WTC11 (cell line): Measurements from ENCODE around the gene MEX3C. TPM values are rescaled to one million over a fixed set of nuclear protein-coding genes. Genes with fewer than 3 reads are reported as not detected.

ENCODE experiments used
- ATAC-seq: fragments of 200-7000 bp; cut with Tn5 transposase; 2 replicates; pipeline ENCODE4 v1.10.0; 2021; ENCODE audit warnings: mild to moderate bottlenecking, moderate library complexity
- CTCF ChIA-PET: fragments of 300-600 bp; sonication (Branson Sonifier 250); formaldehyde crosslinking; loops from one replicate; lab custom pipeline; 2021; ENCODE audit warnings: antibody characterized with exemption; lab: Charles Lee
- POLR2A ChIA-PET: fragments of 350-600 bp; sonication (Branson Sonifier 250); formaldehyde crosslinking; loops from one replicate; lab custom pipeline; 2021; ENCODE audit warnings: antibody characterized with exemption; lab: Charles Lee
- DNase-seq: peaks from one replicate; pipeline ENCODE4 v3.0.0; 2021; ENCODE audit warnings: low spot score
- H3K27ac Mint-ChIP-seq: 2 replicates; pipeline ENCODE4 v1.8.0; 2021; ENCODE audit warnings: mixed read lengths
- H3K27me3 Mint-ChIP-seq: 2 replicates; pipeline ENCODE4 v1.8.0; 2021; ENCODE audit warnings: low read depth, mild to moderate bottlenecking, moderate library complexity, mixed read lengths
- H3K36me3 Mint-ChIP-seq: 2 replicates; pipeline ENCODE4 v1.8.0; 2021; ENCODE audit warnings: mixed read lengths
- H3K4me1 Mint-ChIP-seq: 2 replicates; pipeline ENCODE4 v1.8.0; 2022; ENCODE audit warnings: mixed read lengths
- H3K4me3 Mint-ChIP-seq: 2 replicates; pipeline ENCODE4 v1.8.0; 2021; ENCODE audit warnings: mild to moderate bottlenecking, moderate library complexity, mixed read lengths
- H3K9me3 Mint-ChIP-seq: 2 replicates; pipeline ENCODE4 v1.8.0; 2021; ENCODE audit warnings: mixed read lengths
- ETV6 ChIP-seq: sonication (generic); formaldehyde crosslinking; IDR thresholded peaks from 2 replicates; pipeline ENCODE4 v1.8.1; 2022; ENCODE audit warnings: mild to moderate bottlenecking, missing genetic modification reagents
- GRHL2 ChIP-seq: fragments of 250-450 bp; sonication (Bioruptor Pico); IDR thresholded peaks from 2 replicates; pipeline ENCODE4 v1.8.0; 2022; ENCODE audit warnings: mild to moderate bottlenecking, moderate library complexity; ENCODE audit not compliant: insufficient replicate concordance, severe bottlenecking
- JAZF1 ChIP-seq: fragments of 250-450 bp; sonication (Bioruptor Pico); IDR thresholded peaks from 2 replicates; pipeline ENCODE4 v1.9.0; 2021; ENCODE audit warnings: moderate library complexity, mild to moderate bottlenecking, inconsistent platforms
- KAT7 ChIP-seq: sonication (generic); formaldehyde crosslinking; IDR thresholded peaks from 2 replicates; pipeline ENCODE4 v1.8.1; 2023; ENCODE audit warnings: missing genetic modification reagents, mild to moderate bottlenecking, borderline replicate concordance
- MXD4 ChIP-seq: fragments of 250-450 bp; sonication (Bioruptor Pico); IDR thresholded peaks from 2 replicates; pipeline ENCODE4 v1.8.0; 2021; ENCODE audit warnings: mild to moderate bottlenecking, moderate library complexity, borderline replicate concordance
- MYBL2 ChIP-seq: sonication (generic); formaldehyde crosslinking; IDR thresholded peaks from 2 replicates; pipeline ENCODE4 v1.8.1; 2023; ENCODE audit warnings: mild to moderate bottlenecking, moderate library complexity, missing genetic modification reagents
- NFYB ChIP-seq: sonication (generic); formaldehyde crosslinking; conservative IDR thresholded peaks from 2 replicates; pipeline ENCODE4 v1.8.0; 2022; ENCODE audit warnings: low read depth, missing genetic modification reagents
- NR2C2 ChIP-seq: sonication (generic); formaldehyde crosslinking; IDR thresholded peaks from 2 replicates; pipeline ENCODE4 v1.8.0; 2022; ENCODE audit warnings: mild to moderate bottlenecking, missing genetic modification reagents
- RELA ChIP-seq: sonication (generic); formaldehyde crosslinking; IDR thresholded peaks from 2 replicates; pipeline ENCODE4 v1.8.1; 2022; ENCODE audit warnings: missing genetic modification reagents, mild to moderate bottlenecking, borderline replicate concordance
- RORB ChIP-seq: fragments of 250-450 bp; sonication (Bioruptor Pico); IDR thresholded peaks from 2 replicates; pipeline ENCODE4 v1.9.0; 2021; ENCODE audit warnings: mild to moderate bottlenecking
- SMAD3 ChIP-seq: sonication (generic); formaldehyde crosslinking; IDR thresholded peaks from 2 replicates; pipeline ENCODE4 v1.8.0; 2022; ENCODE audit warnings: missing genetic modification reagents, mild to moderate bottlenecking, borderline replicate concordance
- SMAD4 ChIP-seq: sonication (generic); formaldehyde crosslinking; IDR thresholded peaks from 2 replicates; pipeline ENCODE4 v1.8.0; 2022; ENCODE audit warnings: mild to moderate bottlenecking, missing genetic modification reagents
- SOX15 ChIP-seq: fragments of 250-450 bp; sonication (Bioruptor Pico); IDR thresholded peaks from 2 replicates; pipeline ENCODE4 v1.9.0; 2021; ENCODE audit warnings: mild to moderate bottlenecking
- TCF7 ChIP-seq: sonication (generic); formaldehyde crosslinking; IDR thresholded peaks from 2 replicates; pipeline ENCODE4 v1.8.0; 2022; ENCODE audit warnings: mild to moderate bottlenecking, low read depth, missing genetic modification reagents, moderate library complexity
- TP53 ChIP-seq: sonication (generic); formaldehyde crosslinking; IDR thresholded peaks from 2 replicates; pipeline ENCODE4 v1.8.1; 2023; ENCODE audit warnings: mild to moderate bottlenecking, missing genetic modification reagents
- ZNF396 ChIP-seq: fragments of 250-450 bp; sonication (Bioruptor Pico); IDR thresholded peaks from 2 replicates; pipeline ENCODE4 v1.8.0; 2021; ENCODE audit warnings: mild to moderate bottlenecking, moderate library complexity, borderline replicate concordance
- ZNF416 ChIP-seq: fragments of 250-450 bp; sonication (Bioruptor Pico); IDR thresholded peaks from 2 replicates; pipeline ENCODE4 v1.9.0; 2021; ENCODE audit warnings: mild to moderate bottlenecking, inconsistent platforms
- total RNA-seq: library from RNA; stranded (reverse); gene quantifications from 3 replicates; pipeline ENCODE4 v1.2.3, GENCODE V29; 2021
- TF ChIP-seq, protein P1 (sequence below): sonication (generic); formaldehyde crosslinking; IDR thresholded peaks from 2 replicates; pipeline ENCODE4 v1.8.0; 2023; ENCODE audit warnings: mild to moderate bottlenecking, missing genetic modification reagents
- TF ChIP-seq, protein P2 (sequence below): fragments of 250-450 bp; sonication (Bioruptor Pico); conservative IDR thresholded peaks from 2 replicates; pipeline ENCODE4 v1.9.0; 2021; ENCODE audit warnings: mild to moderate bottlenecking
- TF ChIP-seq, protein P3 (sequence below): fragments of 200-600 bp; IDR thresholded peaks from 2 replicates; pipeline ENCODE4 v1.8.0; 2022; ENCODE audit warnings: antibody characterized with exemption
- TF ChIP-seq, protein P4 (sequence below): sonication (generic); formaldehyde crosslinking; IDR thresholded peaks from 2 replicates; pipeline ENCODE4 v1.8.1; 2022; ENCODE audit warnings: mild to moderate bottlenecking, moderate library complexity, missing genetic modification reagents
- TF ChIP-seq, protein P5 (sequence below): sonication (generic); formaldehyde crosslinking; IDR thresholded peaks from 2 replicates; pipeline ENCODE4 v1.8.0; 2022; ENCODE audit warnings: mild to moderate bottlenecking, missing genetic modification reagents
- TF ChIP-seq, protein P6 (sequence below): sonication (generic); formaldehyde crosslinking; IDR thresholded peaks from 2 replicates; pipeline ENCODE4 v1.8.1; 2022; ENCODE audit warnings: missing genetic modification reagents, borderline replicate concordance

MEX3C gene
- total RNA-seq, 1 experiment from 2014 or later, result 79.4 TPM

DNA sequence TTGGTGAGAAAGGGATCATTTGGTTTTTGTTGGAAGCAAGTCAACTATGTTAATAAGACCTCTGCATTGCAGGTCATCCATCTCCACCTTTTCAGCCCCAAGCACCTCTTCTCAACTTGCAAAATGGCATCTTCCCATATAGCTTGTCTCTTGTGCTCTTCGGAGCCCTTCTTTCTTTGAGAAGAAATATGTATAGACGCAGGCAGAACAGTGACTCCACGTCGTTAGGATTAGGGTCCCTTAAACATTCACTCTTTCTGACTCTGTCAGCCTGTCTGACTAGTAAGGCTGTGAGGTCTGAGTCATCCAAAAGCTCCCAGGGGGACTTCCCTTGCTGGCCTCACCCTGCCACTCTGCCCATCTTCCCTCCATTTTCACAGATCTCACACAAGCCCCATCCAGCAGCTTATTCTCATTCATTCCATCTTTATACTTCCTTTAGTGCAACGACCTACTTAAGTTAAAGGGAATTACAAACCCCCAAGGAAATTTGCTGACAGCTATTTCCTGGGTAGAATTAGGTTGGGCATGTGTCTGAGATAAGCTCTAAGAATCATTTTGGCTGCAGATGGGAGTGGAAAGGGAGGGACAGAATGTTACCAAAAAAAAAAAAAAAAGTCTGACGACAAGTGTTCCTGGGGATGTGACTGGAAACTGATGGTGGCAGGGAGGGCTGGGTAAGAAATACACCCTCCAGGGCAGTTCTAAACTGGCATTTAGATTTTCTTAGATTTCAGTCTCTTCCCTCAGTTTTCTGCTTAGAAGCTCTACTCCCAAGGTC lies 37.7 kb upstream of the MEX3C start (continued):
- TF ChIP-seq NFYB (CRISPR knock-in tag), result no peak
- TF ChIP-seq, protein P1, sequence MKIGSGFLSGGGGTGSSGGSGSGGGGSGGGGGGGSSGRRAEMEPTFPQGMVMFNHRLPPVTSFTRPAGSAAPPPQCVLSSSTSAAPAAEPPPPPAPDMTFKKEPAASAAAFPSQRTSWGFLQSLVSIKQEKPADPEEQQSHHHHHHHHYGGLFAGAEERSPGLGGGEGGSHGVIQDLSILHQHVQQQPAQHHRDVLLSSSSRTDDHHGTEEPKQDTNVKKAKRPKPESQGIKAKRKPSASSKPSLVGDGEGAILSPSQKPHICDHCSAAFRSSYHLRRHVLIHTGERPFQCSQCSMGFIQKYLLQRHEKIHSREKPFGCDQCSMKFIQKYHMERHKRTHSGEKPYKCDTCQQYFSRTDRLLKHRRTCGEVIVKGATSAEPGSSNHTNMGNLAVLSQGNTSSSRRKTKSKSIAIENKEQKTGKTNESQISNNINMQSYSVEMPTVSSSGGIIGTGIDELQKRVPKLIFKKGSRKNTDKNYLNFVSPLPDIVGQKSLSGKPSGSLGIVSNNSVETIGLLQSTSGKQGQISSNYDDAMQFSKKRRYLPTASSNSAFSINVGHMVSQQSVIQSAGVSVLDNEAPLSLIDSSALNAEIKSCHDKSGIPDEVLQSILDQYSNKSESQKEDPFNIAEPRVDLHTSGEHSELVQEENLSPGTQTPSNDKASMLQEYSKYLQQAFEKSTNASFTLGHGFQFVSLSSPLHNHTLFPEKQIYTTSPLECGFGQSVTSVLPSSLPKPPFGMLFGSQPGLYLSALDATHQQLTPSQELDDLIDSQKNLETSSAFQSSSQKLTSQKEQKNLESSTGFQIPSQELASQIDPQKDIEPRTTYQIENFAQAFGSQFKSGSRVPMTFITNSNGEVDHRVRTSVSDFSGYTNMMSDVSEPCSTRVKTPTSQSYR (CRISPR knock-in tag), result no peak
- TF ChIP-seq, protein P2, sequence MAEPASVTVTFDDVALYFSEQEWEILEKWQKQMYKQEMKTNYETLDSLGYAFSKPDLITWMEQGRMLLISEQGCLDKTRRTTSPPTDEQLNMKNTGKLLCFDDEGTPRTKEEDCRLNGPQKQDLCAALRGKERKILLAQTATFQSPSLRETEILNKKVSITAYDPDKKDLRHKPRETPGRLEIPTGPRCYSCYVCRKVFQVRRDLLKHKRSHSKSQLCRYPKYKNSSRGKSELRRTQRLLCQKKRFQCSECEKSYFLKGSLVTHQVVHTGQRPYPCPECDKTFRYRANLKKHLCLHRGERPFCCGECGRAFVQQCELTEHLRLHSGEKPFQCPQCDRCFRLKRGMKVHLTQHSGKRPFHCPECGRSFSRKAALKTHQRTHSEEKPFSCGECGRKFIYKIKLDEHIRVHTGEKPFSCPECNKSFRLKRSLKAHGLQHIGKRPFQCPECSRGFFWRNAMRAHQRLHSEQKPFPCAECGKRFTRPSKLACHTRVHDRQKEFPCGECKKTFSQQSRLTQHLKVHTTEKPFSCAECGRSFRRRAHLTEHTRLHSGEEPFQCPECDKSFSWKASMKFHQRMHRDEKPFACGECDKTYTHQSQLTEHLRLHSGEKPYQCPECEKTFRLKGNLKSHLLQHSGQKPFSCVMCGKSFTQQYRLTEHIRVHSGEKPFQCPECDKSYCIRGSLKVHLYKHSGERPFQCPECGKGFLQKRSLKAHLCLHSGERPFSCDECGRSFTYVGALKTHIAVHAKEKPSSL (CRISPR knock-in tag), result no peak
- no peak for TF ChIP-seq SOX15 (CRISPR knock-in tag)
- TF ChIP-seq SMAD3 (CRISPR knock-in tag), result no peak
- no peak for TF ChIP-seq SMAD4 (CRISPR knock-in tag)
- no peak for TF ChIP-seq RELA (CRISPR knock-in tag)
- TF ChIP-seq, protein P3, sequence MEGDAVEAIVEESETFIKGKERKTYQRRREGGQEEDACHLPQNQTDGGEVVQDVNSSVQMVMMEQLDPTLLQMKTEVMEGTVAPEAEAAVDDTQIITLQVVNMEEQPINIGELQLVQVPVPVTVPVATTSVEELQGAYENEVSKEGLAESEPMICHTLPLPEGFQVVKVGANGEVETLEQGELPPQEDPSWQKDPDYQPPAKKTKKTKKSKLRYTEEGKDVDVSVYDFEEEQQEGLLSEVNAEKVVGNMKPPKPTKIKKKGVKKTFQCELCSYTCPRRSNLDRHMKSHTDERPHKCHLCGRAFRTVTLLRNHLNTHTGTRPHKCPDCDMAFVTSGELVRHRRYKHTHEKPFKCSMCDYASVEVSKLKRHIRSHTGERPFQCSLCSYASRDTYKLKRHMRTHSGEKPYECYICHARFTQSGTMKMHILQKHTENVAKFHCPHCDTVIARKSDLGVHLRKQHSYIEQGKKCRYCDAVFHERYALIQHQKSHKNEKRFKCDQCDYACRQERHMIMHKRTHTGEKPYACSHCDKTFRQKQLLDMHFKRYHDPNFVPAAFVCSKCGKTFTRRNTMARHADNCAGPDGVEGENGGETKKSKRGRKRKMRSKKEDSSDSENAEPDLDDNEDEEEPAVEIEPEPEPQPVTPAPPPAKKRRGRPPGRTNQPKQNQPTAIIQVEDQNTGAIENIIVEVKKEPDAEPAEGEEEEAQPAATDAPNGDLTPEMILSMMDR, result no peak
- TF ChIP-seq, all 79 proteins: peak for 0

DNA sequence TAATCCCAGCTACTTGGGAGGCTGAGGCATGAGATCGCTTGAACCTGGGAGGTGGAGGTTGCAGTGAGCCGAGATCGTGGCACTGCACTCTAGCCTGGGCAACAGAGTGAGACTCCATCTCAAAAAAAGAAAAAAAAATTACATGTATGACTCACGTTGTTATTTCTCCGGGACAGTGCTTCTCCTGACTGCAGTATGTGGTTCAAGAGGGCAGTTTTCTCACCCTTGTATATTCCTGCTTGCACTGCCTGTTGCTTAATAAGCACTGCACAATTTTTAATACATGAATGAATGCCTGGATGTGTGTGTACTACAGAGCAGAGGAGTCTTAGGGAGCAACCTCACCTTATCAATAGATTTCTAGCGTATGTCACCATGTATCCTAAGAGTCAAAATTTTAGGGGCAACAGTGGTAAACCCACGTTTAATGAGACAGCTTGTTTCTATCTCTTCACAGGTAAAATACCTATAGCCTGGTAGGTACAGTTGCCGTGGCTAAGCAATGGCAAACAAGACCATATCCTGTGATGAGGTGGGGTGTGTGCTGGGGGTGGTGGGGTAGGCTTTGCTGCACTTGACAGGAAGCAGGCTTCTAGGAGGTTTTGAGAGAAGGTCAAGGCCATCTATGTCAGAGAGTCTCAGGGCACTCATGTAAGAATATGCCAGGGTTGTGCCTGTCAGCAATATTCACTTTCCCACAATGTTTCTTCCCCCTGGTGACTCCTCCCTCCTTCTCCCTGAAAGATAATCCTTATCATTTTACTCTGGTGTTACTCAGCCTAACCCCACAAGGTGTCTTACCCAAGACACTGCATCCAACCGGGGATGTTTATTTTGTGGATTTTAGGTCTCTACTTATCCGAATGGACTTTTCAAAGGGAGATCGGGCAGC lies 36.9 kb upstream of the MEX3C start:
- ATAC-seq, result no peak; the same call in 1 of the 2 replicates
- no peak for TF ChIP-seq SOX15 (CRISPR knock-in tag)
- no peak for TF ChIP-seq TP53
- no peak for TF ChIP-seq ZNF396 (CRISPR knock-in tag)
- TF ChIP-seq NR2C2 (CRISPR knock-in tag), result no peak
- no peak for TF ChIP-seq KAT7 (CRISPR knock-in tag)
- no peak for TF ChIP-seq GRHL2 (CRISPR knock-in tag)
- TF ChIP-seq TCF7, result no peak
- TF ChIP-seq, protein P4, sequence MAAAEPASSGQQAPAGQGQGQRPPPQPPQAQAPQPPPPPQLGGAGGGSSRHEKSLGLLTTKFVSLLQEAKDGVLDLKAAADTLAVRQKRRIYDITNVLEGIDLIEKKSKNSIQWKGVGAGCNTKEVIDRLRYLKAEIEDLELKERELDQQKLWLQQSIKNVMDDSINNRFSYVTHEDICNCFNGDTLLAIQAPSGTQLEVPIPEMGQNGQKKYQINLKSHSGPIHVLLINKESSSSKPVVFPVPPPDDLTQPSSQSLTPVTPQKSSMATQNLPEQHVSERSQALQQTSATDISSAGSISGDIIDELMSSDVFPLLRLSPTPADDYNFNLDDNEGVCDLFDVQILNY, result no peak
- TF ChIP-seq MXD4 (CRISPR knock-in tag), result no peak
- TF ChIP-seq RORB, result no peak
- TF ChIP-seq MYBL2 (CRISPR knock-in tag), result no peak
- TF ChIP-seq ETV6 (CRISPR knock-in tag), result no peak
- TF ChIP-seq ZNF416 (CRISPR knock-in tag), result no peak
- TF ChIP-seq, protein P5, sequence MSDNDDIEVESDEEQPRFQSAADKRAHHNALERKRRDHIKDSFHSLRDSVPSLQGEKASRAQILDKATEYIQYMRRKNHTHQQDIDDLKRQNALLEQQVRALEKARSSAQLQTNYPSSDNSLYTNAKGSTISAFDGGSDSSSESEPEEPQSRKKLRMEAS (CRISPR knock-in tag), result no peak
- TF ChIP-seq JAZF1 (CRISPR knock-in tag), result no peak
- TF ChIP-seq, protein P6, sequence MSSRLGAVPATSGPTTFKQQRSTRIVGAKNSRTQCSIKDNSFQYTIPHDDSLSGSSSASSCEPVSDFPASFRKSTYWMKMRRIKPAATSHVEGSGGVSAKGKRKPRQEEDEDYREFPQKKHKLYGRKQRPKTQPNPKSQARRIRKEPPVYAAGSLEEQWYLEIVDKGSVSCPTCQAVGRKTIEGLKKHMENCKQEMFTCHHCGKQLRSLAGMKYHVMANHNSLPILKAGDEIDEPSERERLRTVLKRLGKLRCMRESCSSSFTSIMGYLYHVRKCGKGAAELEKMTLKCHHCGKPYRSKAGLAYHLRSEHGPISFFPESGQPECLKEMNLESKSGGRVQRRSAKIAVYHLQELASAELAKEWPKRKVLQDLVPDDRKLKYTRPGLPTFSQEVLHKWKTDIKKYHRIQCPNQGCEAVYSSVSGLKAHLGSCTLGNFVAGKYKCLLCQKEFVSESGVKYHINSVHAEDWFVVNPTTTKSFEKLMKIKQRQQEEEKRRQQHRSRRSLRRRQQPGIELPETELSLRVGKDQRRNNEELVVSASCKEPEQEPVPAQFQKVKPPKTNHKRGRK (CRISPR knock-in tag), result no peak

More for the DNA sequence above, 36.9 kb upstream of the MEX3C start:
- H3K27me3 Mint-ChIP-seq, result no peaks in the 10 kb centered on the region
- peaks cover 15% of the 10 kb centered on the region for H3K4me1 Mint-ChIP-seq
- DNase-seq, result no peak
- no peaks in the 10 kb centered on the region; the same call in 1 of the 2 replicates for H3K9me3 Mint-ChIP-seq
- no peak overlapping the region for H3K27ac Mint-ChIP-seq
- no peak overlapping the region for H3K4me3 Mint-ChIP-seq
- ChIA-PET POLR2A (interaction anchor here (0.7 to 1.4 kb wide), 2 partner anchors 37 to 276 kb away, joined by 3 read pairs; partner anchors contain the start of gene MEX3C), CTCF (interaction anchor here (0.6 to 1.4 kb wide), 2 partner anchors 44 to 1108 kb away, joined by 3 to 4 read pairs; no protein-coding TSS in a partner anchor)
- no peaks in the 10 kb centered on the region for H3K36me3 Mint-ChIP-seq
